ENCODE results near the gene IL17RC. TPM values are rescaled to one million over a fixed set of nuclear protein-coding genes. Genes with fewer than 3 reads are reported as not detected.
A peak's percentile ranks its signal among the peaks of the same experiment; 100 is the strongest.

IL17RC gene
- total RNA-seq, 2 experiments from 2014 or later, result 0.21 to 0.44 TPM

- CTCF ChIA-PET, result no interaction called here
- no peak overlapping the region for H3K27ac Mint-ChIP-seq
- no peaks in the 10 kb centered on the region for H3K36me3 Mint-ChIP-seq (ENCODE audit: low read depth)
- no peak overlapping the region for H3K4me3 Mint-ChIP-seq
- peaks cover 4% of the 10 kb centered on the region for H3K27me3 Mint-ChIP-seq (ENCODE audit: low read depth)
- H3K9me3 Mint-ChIP-seq, result no peaks in the 10 kb centered on the region
- intact Hi-C loops (cut with micrococcal nuclease), result no loop called here
- peaks cover 10% of the 10 kb centered on the region for H3K4me1 Mint-ChIP-seq (ENCODE audit: low read depth)
- DNase-seq, result peak; percentile 32
Measured at GRCh38 chr3:9909221-9910013, 7.5 kb upstream of the IL17RC start.

- H3K27me3 Mint-ChIP-seq (ENCODE audit: low read depth), result peaks cover 5% of the 10 kb centered on the region
- no peaks in the 10 kb centered on the region for H3K36me3 Mint-ChIP-seq (ENCODE audit: low read depth)
- no peak overlapping the region for H3K27ac Mint-ChIP-seq
- no peak overlapping the region for H3K4me3 Mint-ChIP-seq
- CTCF ChIA-PET, result interaction anchor here (1.0 to 1.3 kb wide), 3 partner anchors 20 to 85 kb away, joined by 3 read pairs; partner anchors contain the start of gene CRELD1
- intact Hi-C loops (cut with micrococcal nuclease), result no loop called here
- peaks cover 23% of the 10 kb centered on the region for H3K4me1 Mint-ChIP-seq (ENCODE audit: low read depth)
- no peak for DNase-seq
- H3K9me3 Mint-ChIP-seq, result no peaks in the 10 kb centered on the region
Measured at GRCh38 chr3:9911863-9912262, 5.0 kb upstream of the IL17RC start.

GRCh38 chr3:9912294-9912935 is 4.5 kb upstream of the IL17RC start:
- no peak overlapping the region for H3K27ac Mint-ChIP-seq
- intact Hi-C loops (cut with micrococcal nuclease), result no loop called here

GRCh38 chr3:9913601-9914000 is 3.3 kb upstream of the IL17RC start:
- Mint-ChIP-seq H3K36me3 (ENCODE audit: low read depth) (no peaks in the 10 kb centered on the region), H3K27ac (no peak overlapping the region), H3K4me3 (no peak overlapping the region), H3K9me3 (no peaks in the 10 kb centered on the region), H3K4me1 (ENCODE audit: low read depth) (peaks cover 23% of the 10 kb centered on the region), H3K27me3 (ENCODE audit: low read depth) (peaks cover 5% of the 10 kb centered on the region)
- no peak for DNase-seq
- CTCF ChIA-PET, result interaction anchor here (0.7 to 1.4 kb wide), 4 partner anchors 19 to 206 kb away, joined by 3 read pairs; no protein-coding TSS in a partner anchor
- intact Hi-C loops (cut with micrococcal nuclease), result no loop called here

More at GRCh38 chr3:9912294-9912935, 4.5 kb upstream of the IL17RC start:
- Mint-ChIP-seq H3K36me3 (ENCODE audit: low read depth) (no peaks in the 10 kb centered on the region), H3K4me1 (ENCODE audit: low read depth) (peaks cover 23% of the 10 kb centered on the region), H3K27me3 (ENCODE audit: low read depth) (peaks cover 5% of the 10 kb centered on the region), H3K9me3 (no peaks in the 10 kb centered on the region), H3K4me3 (no peak overlapping the region)
- CTCF ChIA-PET, result interaction anchor here (1.0 to 1.4 kb wide), 3 partner anchors 19 to 85 kb away, joined by 3 read pairs; partner anchors contain the start of gene CRELD1
- DNase-seq, result no peak

GRCh38 chr3:9914011-9914410 is 2.9 kb upstream of the IL17RC start:
- Mint-ChIP-seq H3K27ac (no peak overlapping the region), H3K27me3 (ENCODE audit: low read depth) (peaks cover 5% of the 10 kb centered on the region), H3K36me3 (ENCODE audit: low read depth) (no peaks in the 10 kb centered on the region), H3K9me3 (no peaks in the 10 kb centered on the region), H3K4me1 (ENCODE audit: low read depth) (peaks cover 22% of the 10 kb centered on the region), H3K4me3 (no peak overlapping the region)
- DNase-seq, result no peak
- CTCF ChIA-PET, result interaction anchor here (0.7 to 1.0 kb wide), 4 partner anchors 18 to 206 kb away, joined by 3 to 4 read pairs (median 3); no protein-coding TSS in a partner anchor
- intact Hi-C loops (cut with micrococcal nuclease), result no loop called here

- H3K27me3 Mint-ChIP-seq (ENCODE audit: low read depth), result peaks cover 5% of the 10 kb centered on the region
- H3K36me3 Mint-ChIP-seq (ENCODE audit: low read depth), result no peaks in the 10 kb centered on the region
- DNase-seq, result no peak
- CTCF ChIA-PET, result interaction anchor here (0.8 to 1.0 kb wide), 2 partner anchors 18 to 20 kb away, joined by 3 to 4 read pairs; no protein-coding TSS in a partner anchor
- H3K4me1 Mint-ChIP-seq (ENCODE audit: low read depth), result peaks cover 16% of the 10 kb centered on the region
- H3K9me3 Mint-ChIP-seq, result no peaks in the 10 kb centered on the region
- peak overlapping the region; percentile 43 for H3K4me3 Mint-ChIP-seq
- H3K27ac Mint-ChIP-seq, result no peak overlapping the region
- intact Hi-C loops (cut with micrococcal nuclease), result loop anchor here (1.0 kb wide), 1 partner anchor 24 kb away; the partner anchor contains the start of gene JAGN1
Measured at GRCh38 chr3:9914559-9915253, 2.2 kb upstream of the IL17RC start.

- H3K4me1 Mint-ChIP-seq (ENCODE audit: low read depth), result peaks cover 13% of the 10 kb centered on the region
- peak; percentile 47 for DNase-seq
- intact Hi-C loops (cut with micrococcal nuclease), result loop anchor here (1.0 kb wide), 1 partner anchor 25 kb away; the partner anchor contains the start of gene JAGN1
Measured at GRCh38 chr3:9915254-9916141, 1.4 kb upstream of the IL17RC start.

GRCh38 chr3:9916346-9916733 is 558 bp upstream of the IL17RC start:
- Mint-ChIP-seq H3K27ac (no peak overlapping the region), H3K36me3 (ENCODE audit: low read depth) (no peaks in the 10 kb centered on the region), H3K27me3 (ENCODE audit: low read depth) (peaks cover 4% of the 10 kb centered on the region), H3K9me3 (no peaks in the 10 kb centered on the region), H3K4me1 (ENCODE audit: low read depth) (peaks cover 13% of the 10 kb centered on the region), H3K4me3 (peak overlapping the region; percentile 71)
- CTCF ChIA-PET, result interaction anchor here (1.0 to 3.0 kb wide), 3 partner anchors 9 to 15 kb away, joined by 3 to 19 read pairs (median 3); partner anchors contain the start of gene IL17RE
- DNase-seq, result no peak
- intact Hi-C loops (cut with micrococcal nuclease), result no loop called here

More at GRCh38 chr3:9915254-9916141, 1.4 kb upstream of the IL17RC start:
- H3K9me3 Mint-ChIP-seq, result no peaks in the 10 kb centered on the region
- no peaks in the 10 kb centered on the region for H3K36me3 Mint-ChIP-seq (ENCODE audit: low read depth)
- peaks cover 5% of the 10 kb centered on the region for H3K27me3 Mint-ChIP-seq (ENCODE audit: low read depth)
- CTCF ChIA-PET, result interaction anchor here (0.5 to 3.0 kb wide), 5 partner anchors 12 to 108 kb away, joined by 3 to 19 read pairs (median 4); partner anchors contain the start of genes IL17RE and JAGN1
- H3K4me3 Mint-ChIP-seq, result peak overlapping the region; percentile 71
- H3K27ac Mint-ChIP-seq, result no peak overlapping the region

- H3K4me3 Mint-ChIP-seq, result no peak overlapping the region
- CTCF ChIA-PET, result interaction anchor here (0.6 to 3.0 kb wide), 2 partner anchors 14 to 364 kb away, joined by 3 to 19 read pairs; no protein-coding TSS in a partner anchor
- no peaks in the 10 kb centered on the region for H3K9me3 Mint-ChIP-seq
- H3K27ac Mint-ChIP-seq, result no peak overlapping the region
- intact Hi-C loops (cut with micrococcal nuclease), result no loop called here
- peaks cover 2% of the 10 kb centered on the region for H3K27me3 Mint-ChIP-seq (ENCODE audit: low read depth)
- no peak for DNase-seq
- H3K4me1 Mint-ChIP-seq (ENCODE audit: low read depth), result peaks cover 13% of the 10 kb centered on the region
- no peaks in the 10 kb centered on the region for H3K36me3 Mint-ChIP-seq (ENCODE audit: low read depth)
Measured at GRCh38 chr3:9917820-9918219, 922 bp downstream of the IL17RC start.

- H3K9me3 Mint-ChIP-seq, result no peaks in the 10 kb centered on the region
- no peak overlapping the region for H3K4me3 Mint-ChIP-seq
- intact Hi-C loops (cut with micrococcal nuclease), result no loop called here
- peaks cover 13% of the 10 kb centered on the region for H3K4me1 Mint-ChIP-seq (ENCODE audit: low read depth)
- H3K27ac Mint-ChIP-seq, result no peak overlapping the region
- H3K36me3 Mint-ChIP-seq (ENCODE audit: low read depth), result no peaks in the 10 kb centered on the region
- peaks cover 2% of the 10 kb centered on the region for H3K27me3 Mint-ChIP-seq (ENCODE audit: low read depth)
- CTCF ChIA-PET, result interaction anchor here (0.6 to 3.0 kb wide), 2 partner anchors 13 to 363 kb away, joined by 3 to 19 read pairs; no protein-coding TSS in a partner anchor
- DNase-seq, result no peak
Measured at GRCh38 chr3:9918261-9919038, 1.6 kb downstream of the IL17RC start.
